Measurements from ENCODE around the gene ATP5PB.

GRCh38 chr1:111476761-111477309, 27.6 kb downstream of the ATP5PB start:
- TF ChIP-seq EZH2 (optimal IDR thresholded peaks at IDR 0.05; ENCODE audit: low read depth, low read length) = no peak
- no peak for TF ChIP-seq CTCF (IDR thresholded peaks at IDR 0.05; ENCODE audit: low read length)
- no peak for TF ChIP-seq EZH2phosphoT487 (IDR thresholded peaks at IDR 0.05; ENCODE audit: low read length)
